HG02571 (cell line): ENCODE results near the gene TDRD12.
"Not testable (repeated sequence)": the region's sequence is repeated elsewhere in the genome, so short reads cannot be mapped to it uniquely, and the experiment has no call there.

Source experiments
- ATAC-seq: cut with Tn5 transposase; IDR thresholded peaks from one replicate; pipeline ENCODE4 v1.9.1; 2021; ENCODE audit warnings: mild to moderate bottlenecking, moderate library complexity; ENCODE audit not compliant: unreplicated experiment

Gene TDRD12

DNA sequence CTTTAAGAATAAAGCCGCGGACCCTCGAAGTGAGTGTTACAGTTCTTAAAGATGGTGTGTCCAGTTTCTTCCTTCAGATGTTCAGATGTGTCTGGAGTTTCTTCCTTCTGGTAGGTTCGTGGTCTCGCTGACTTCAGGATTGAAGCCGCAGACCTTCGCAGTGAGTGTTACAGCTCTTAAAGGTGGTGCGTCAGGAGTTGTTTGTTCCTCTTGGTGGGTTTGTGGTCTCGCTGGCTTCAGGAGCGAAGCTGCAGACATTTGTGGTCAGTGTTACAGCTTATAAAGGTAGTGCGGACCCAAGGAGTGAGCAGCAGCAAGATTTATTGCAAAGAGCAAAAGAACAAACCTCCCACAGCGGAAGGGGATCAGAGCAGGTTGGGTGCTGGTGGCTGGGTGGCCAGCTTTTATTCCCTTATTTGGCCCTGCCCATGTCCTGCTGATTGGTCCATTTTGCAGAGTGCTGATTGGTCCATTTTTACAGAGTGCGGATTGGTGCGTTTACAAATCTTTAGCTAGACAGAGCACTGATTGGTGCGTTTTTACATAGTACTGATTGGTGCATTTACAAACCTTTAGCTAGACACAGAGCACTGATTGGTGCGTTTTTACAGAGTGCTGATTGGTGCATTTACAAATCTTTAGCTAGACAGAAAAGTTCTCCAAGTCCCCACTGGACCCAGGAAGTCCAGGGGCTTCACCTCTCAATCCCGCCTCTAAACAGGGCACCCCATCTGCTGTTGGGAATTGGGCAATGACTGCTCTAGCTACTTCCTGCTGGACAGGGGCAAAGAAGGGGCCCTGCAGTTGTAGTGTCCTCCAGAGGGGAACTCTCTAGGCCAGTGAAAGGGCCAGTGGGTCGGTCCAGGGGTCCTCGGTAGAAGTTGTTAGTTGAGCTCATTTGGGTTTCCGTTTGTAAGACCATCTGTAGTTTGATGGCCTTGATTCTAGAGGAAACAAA is 26.1 kb upstream of the TDRD12 start:
- ATAC-seq, result not testable (repeated sequence)

DNA sequence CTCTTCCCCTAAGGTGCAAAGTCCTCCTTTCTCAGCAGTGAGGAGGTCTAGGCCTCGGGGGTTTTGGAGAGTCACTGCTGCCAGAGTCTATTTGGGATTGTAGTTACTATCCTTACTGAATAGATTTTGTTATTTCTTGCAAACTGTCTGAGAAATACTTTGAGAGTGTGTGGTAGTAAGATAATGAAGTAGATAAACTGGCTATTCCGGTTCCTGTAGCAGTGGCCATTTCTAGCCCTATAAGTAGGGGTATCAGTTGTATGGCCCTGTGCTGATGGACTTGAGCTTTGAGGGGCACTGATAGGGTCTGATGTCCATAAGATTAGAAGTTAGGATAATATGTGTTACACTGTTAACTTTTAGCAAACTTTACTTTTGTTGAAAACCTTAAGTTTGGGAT is 25.3 kb upstream of the TDRD12 start:
- ATAC-seq, result not testable (repeated sequence)

DNA sequence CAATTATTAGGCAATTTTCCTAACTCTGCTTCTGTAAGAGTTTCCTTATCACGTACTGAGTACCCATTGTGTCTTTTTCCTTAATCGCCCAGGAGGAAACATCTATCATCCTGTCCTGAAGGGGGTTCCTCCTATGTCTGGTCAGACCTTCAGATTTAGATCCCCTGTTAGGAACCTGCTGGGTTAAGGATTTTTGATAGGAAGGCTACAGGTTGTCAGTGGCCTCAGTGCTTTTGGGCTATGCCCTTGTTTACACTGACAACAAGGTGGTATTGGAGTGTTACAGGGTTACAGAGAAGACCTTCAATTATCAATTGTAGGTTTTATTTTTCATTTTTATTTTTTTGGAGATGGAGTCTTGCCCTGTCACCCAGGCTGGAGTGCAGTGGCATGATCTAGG is 24.7 kb upstream of the TDRD12 start:
- ATAC-seq, result not testable (repeated sequence)

DNA sequence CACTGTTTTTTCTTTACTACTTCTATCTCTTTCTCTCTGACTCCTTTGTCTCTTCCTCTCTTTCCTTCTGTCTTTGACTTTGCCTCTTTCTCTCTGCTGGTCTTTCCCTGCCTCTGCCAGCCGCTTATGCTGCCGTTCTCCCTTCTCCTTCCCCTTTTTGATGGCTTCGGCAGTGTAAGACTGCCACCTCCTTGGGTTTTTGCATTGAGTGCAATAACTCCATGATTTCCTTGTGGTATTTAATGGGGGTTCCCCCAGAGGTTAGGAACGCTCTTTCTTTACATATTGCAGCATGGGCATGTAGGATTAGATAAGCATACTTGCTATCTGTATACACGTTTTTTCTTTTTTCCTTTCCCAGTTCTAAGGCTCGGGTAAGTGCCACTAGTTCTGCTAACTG is 24.1 kb upstream of the TDRD12 start:
- not testable (repeated sequence) for ATAC-seq

DNA sequence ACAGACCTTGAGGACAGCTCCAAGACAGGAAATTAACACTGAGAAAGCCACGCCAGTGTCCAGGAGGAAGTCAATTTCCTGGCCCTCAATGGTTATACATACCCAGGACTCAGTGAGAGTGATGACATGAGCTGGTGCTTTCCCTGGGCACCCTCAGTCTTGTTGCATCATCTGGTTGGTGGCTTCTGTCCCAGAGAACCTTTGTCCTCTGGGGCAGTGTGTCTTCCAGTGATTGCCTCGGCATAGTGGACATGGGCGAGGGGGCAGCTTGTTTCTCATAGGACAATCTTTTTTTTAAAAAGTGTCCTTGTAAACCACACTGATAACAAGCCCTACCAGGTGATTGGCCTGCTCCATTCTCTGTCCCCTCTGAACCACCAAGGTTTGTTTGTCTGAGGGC is 22.8 kb upstream of the TDRD12 start:
- not testable (repeated sequence) for ATAC-seq

DNA sequence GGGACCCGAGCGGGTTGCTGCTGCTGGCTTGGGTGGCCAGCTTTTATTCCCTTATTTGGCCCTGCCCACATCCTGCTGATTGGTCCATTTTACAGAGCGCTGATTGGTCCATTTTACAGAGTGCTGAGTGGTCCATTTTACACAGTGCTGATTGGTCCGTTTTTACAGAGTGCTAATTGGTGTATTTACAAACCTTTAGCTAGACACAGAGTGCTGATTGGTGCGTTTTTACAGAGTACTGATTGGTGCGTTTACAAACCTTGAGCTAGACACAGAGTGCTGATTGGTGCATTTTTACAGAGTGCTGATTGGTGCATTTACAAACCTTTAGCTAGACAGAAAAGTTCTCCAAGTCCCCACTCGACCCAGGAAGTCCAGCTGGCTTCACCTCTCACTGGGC is 19.4 kb upstream of the TDRD12 start:
- ATAC-seq, result not testable (repeated sequence)

DNA sequence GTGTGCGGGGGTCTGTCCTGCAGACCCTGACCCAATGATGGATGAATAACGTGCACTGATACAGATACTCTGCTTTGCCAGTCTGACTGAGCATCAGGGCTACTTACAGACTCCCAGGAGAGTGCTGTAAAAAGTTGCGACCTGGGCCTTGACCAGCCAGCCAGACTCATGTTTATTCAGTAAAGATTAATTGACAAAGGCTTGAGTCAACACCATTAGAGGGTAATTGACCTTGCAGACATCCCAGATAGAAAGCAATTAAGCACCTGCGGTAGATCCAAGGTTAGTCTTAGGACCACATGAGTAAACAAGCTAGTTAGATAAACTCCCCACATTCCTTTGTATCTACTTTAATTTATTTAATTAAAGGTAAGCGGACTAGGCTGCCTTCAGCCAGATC is 17.6 kb upstream of the TDRD12 start:
- no peak for ATAC-seq

DNA sequence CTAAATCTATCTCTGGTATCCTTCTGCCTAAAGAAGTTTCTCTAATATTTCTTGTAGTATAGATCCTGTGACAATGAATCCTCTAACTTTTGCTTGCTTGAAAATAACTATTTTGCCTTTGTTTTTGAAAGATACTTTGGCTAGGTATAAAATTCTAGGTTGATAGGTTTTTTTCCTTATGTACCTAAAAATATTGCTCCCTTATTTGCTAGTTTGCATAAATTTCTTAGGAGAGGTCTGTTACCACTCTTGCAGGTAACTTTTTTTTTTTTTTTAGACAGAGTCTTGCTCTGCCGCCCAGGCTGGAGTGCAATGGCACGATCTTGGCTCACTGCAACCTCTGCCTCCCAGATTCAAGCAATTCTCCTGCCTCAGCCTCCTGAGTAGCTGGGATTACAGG is 15.6 kb upstream of the TDRD12 start:
- not testable (repeated sequence) for ATAC-seq

DNA sequence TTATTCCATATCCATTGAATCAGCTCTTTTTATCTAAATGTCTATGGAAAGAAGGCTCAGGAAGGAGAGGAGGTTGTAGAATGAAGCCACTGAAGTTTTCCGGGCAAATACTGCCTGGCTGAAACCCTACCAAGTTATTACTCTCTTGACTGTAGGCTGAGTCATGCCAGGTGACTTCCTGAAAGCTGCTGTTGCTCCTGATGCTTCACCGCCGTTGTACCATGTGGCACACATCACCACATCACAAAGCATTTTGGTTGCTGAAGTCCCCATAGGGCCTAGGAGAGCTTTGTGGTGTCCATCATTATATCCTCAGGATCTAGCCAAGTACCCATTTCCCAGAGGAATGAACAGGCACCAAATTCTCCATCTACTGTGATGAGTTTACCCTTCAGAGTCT is 11.1 kb upstream of the TDRD12 start:
- no peak for ATAC-seq

DNA sequence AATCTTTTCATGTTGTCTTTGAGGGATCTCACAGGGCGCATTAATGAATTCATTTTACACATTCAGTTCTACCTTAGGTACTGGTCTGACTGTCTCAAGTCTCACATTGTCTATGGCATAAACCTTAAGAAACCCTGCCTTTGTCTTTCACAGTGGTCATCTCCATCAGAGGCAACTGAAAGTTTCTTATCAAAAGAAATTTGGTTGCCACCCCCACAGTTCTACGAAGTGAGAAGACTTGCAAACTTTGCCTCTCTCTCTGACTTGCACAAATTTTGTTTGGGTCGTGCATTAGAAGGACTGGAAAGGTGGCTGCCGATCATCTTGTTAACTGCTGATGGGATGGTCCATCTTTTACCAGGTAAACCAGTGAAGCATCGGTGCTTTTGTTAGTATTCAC is 10.5 kb upstream of the TDRD12 start:
- no peak for ATAC-seq

DNA sequence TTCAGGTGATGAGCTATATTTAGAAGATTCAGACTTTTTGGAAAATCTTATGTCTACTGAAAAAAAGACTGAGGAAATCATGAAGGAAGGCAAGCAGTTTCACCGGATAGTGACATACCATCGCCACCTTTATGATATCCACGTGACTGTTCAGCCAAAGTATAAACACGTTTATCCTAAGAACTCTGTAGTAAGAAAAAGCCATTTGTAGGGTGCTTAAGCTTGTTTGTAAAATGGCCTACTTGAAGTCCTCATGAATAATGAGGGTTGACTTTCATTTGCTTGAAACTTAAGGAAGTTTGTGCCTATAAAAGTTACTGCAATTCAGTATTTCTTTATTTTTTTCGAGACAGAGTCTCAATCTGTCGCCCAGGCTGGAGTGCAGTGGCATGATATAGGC is 7.8 kb upstream of the TDRD12 start:
- ATAC-seq, result no peak

DNA sequence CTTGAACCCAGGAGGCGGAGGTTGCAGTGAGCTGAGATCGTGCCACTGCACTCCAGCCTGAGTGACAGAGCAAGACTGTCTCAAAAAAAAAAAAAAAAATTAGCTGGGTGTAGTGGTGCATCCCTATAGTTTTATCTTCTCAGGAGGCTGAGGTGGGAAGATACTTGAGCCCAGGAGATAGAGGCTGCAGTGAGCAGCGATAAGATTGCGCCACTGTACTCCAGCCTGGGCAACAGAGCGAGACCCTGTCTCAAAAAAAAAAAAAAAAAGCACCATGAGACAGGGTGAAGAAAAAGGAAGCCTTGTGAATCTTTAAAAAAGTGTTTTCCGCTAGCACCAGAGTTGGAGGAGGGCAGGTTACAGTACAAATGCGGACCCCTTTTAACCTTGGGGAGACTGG is 3.4 kb upstream of the TDRD12 start:
- ATAC-seq, result not testable (repeated sequence)

DNA sequence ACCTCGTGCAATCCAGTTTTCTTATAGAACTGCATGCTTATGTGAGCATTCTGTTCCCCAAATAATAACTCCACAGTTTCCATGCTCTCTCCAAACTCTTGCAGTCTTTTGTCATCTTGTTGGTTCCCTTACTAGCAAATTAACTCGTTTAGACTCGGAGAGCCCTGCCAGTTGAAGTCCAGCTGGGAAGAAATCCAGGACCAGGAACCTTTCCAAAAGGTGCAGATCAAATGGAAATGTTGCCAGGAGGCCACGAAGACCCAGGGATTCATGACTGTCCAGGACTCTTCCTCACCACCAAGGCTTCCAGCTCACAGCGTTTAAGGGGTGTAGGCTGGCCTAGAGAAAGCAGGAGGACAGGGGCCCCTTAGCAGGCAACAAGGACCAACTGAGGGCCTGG is 2.1 kb upstream of the TDRD12 start:
- no peak for ATAC-seq

DNA sequence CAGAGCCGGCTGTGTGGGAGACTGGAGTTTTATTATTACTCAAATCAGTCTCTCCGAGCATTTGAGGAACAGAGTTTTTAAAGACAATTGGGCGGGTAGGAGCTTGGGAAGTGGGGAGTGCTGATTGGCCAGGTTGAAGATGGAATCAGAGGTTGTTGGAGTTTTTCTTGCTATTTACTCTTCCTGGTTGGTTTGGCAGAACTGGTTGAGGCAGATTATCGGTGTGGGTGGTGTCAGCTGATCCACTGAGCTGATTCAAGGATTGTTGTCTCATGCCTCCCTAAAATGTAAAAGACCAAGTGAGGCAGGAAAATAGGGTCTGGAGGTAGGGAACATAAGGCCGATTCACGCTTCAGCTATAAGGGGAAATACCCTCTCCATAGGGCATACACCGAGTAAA is 1.3 kb upstream of the TDRD12 start:
- ATAC-seq, result no peak

DNA sequence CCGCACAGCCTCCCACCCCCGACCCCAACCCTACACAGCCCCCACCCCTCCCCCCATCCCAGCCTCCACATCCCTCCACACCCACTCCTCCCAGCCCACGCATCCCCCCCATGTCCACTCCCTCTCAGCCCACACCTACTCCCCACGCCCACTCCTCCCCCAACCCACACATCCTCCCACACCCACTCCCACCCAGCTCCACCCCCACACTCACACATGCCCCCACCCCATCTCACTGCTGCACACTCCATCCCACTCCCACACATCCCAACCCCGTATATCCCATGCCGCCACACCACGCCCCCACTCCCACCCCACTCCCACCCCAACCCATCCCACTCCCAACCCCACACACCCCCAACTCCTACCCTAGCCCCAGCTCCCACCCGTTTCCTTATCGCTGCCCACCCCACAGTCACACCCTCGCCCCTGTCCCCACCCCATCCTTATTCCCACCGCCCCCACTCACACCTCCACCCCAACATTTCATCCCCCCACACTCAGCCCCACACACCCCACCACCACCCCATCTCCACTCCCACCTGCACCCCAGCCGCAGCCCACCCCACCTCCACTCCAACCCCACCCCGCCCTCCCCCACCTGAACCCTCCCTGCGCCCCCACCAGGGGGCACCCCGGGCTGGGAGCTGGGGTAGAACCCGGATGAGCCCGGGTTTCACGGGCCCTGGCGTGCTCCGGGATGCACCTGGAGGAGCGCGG is 809 bp downstream of the TDRD12 start:
- ATAC-seq, result no peak

DNA sequence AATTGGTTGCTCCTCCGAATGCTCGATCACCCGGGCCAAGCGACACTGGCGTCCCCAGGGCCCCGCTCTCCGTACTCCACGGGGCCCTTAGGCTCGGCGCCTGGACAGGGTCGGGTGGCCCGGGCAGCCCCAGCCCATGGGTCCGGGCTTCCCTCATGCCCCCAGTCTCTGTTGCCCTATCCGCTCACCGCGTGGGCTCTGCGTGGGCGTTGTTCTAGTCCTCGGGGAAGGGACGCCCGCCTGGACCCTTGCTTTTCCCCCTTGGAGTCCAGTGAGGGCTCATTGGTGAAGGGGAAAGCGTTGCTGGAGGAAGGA is 1.3 kb downstream of the TDRD12 start:
- ATAC-seq, result no peak

DNA sequence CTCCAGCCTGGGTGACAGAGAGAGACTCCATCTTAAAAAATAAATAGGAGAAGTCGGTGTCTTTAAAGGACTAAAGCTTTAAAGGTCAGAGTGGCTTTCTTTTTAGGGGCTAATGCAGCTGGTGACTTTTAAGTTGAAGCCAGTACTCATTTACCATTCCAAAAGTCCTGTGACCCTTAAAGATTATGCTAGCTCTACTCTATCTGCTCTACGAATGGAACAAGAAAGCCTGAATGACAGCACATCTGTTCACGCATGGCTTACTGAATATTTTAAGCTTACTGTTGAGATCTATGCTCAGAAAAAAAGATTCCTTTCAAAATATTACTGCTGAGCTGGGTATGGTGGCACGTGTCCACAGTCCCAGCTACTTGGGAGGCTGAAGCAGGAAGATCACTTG is 16.4 kb downstream of the TDRD12 start:
- no peak for ATAC-seq

DNA sequence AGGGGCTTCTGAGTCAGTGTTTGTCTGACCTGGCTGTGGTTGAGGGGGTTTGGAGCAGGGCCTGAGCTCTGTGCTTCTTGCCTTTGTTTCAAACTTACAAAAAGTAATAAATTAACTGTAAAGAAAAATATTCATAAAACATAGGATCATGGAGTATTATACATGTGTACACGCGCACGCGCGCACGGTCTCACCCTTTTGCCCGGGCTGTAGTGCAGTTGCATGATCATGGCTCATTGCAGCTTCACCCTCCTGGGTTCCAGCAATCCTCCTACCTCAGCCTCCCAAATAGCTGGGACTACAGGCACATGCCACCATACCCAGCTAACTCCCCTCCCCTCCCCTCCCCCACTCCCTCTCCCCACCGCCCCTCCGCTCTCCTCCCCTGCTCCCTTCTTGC is 23.5 kb downstream of the TDRD12 start:
- no peak for ATAC-seq

DNA sequence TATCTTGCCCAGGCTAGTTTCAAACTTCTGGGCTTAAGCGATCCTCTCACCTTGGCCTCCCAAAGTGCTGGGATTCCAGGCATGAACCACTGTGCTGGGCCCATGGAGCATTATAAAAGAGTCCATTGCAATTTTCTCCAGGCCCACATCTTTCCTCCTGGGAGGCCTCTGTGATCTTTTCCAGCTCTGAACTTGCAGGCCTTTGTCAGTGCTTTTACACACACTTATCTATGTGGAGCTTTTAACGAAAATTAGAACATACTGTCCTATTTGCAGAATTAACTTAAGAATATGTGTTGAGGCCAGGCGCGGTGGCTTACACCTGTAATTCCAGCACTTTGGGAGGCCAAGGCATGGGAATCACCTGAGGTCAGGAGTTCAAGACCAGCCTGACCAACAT is 23.9 kb downstream of the TDRD12 start:
- ATAC-seq, result no peak

DNA sequence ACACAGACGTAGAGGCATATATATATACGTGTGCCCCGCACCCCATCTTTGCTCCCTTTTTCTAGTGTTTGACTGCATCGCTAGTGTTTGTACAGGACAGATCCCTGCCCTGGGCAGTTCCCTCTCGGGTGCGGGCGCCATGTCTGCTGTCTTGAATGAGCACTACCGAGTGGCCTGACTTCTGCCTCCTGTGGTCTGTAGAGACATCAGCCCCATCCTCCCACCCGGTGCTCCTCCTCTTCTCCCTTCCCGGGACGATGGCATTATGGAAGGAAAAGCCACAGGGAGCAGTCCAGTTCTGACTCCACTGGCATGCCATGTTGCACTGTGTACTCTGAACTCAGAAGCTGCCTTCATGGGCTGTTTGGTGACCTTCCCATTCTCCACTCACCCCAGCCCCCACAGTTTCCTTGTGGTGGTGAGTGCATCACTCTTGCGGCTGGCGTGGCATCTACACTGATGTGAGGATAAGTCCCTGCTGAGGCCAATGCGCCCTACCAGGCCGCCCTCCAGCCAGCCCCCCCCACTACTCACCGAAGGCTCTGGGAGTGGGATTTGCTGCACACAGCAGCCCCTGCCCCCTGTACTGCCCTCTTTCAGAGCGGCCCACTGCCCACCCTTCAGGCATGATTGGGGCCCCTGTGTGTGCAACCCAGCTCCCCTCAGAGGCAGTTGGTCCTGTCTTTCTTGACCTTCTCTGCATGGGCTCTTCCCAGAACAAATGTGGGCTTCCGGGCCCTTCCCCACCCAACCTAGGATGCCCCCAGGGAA is 25.2 kb downstream of the TDRD12 start:
- no peak for ATAC-seq

DNA sequence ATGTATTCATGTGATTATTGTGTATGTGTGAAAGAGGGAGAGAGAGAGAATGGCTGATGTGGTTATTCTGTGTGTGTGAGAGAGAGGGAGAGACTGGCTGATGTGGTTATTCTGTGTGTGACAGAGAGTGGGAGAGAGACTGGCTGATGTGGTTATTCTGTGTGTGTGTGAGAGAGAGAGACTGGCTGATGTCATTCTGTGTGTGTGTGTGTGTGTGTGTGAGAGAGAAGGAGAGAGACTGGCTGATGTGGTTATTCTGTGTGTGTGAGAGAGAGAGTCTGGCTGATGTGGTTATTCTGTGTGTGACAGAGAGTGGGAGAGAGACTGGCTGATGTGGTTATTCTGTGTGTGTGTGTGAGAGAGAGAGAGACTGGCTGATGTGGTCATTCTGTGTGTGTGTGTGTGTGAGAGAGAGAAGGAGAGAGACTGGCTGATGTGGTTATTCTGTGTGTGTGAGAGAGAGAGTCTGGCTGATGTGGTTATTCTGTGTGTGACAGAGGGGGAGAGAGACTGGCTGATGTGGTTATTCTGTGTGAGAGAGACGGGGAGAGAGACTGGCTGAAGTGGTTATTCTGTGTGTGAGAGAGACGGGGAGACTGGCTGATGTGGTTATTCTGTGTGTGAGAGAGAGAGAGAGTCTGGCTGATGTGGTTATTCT is 26.2 kb downstream of the TDRD12 start:
- ATAC-seq, result not testable (repeated sequence)
